GM19099 (cell line): ENCODE measurements around the gene SLAIN1.

ENCODE experiments used
- POLR2A ChIP-seq: IDR thresholded peaks from 3 replicates; pipeline ENCODE4 v1.6.1; 2011; ENCODE audit warnings: low read depth; ENCODE audit not compliant: insufficient read length; ENCODE audit errors: extremely low read depth

SLAIN1 gene

GRCh38 chr13:77781808-77782207 is 84.3 kb downstream of the SLAIN1 start:
- TF ChIP-seq POLR2A, result no peak

GRCh38 chr13:77784515-77784914 is 87.0 kb downstream of the SLAIN1 start:
- no peak for TF ChIP-seq POLR2A

- TF ChIP-seq POLR2A, result no peak
Measured at GRCh38 chr13:77786695-77787287, 89.3 kb downstream of the SLAIN1 start.

GRCh38 chr13:77789376-77789775 is 91.9 kb downstream of the SLAIN1 start:
- no peak for TF ChIP-seq POLR2A

GRCh38 chr13:77800219-77800618 is 102.7 kb downstream of the SLAIN1 start:
- TF ChIP-seq POLR2A, result no peak

- no peak for TF ChIP-seq POLR2A
Measured at GRCh38 chr13:77806518-77806917, 109.0 kb downstream of the SLAIN1 start.

GRCh38 chr13:77807431-77808135 is 110.1 kb downstream of the SLAIN1 start:
- no peak for TF ChIP-seq POLR2A

GRCh38 chr13:77810430-77810829 is 112.9 kb downstream of the SLAIN1 start:
- TF ChIP-seq POLR2A, result no peak

GRCh38 chr13:77810878-77811277 is 113.4 kb downstream of the SLAIN1 start:
- no peak for TF ChIP-seq POLR2A

- no peak for TF ChIP-seq POLR2A
Measured at GRCh38 chr13:77811381-77811780, 113.9 kb downstream of the SLAIN1 start.

GRCh38 chr13:77811981-77812380 is 114.5 kb downstream of the SLAIN1 start:
- no peak for TF ChIP-seq POLR2A
